Panc1 (cell line): ENCODE data around the gene CYP39A1. TPM values are rescaled to one million over a fixed set of nuclear protein-coding genes. Genes with fewer than 3 reads are reported as not detected.

Experiments
- ATAC-seq: fragments of 200-7000 bp; cut with Tn5 transposase; 2 replicates; pipeline ENCODE4 v1.9.1; 2020; ENCODE audit warnings: mild to moderate bottlenecking, moderate library complexity
- BruUV-seq: library from RNA; stranded (reverse); fragments of 400-500 nt; replicated peaks from 2 replicates; lab custom pipeline; 2021; lab: Mats Ljungman, UMichigan
- CTCF ChIA-PET: fragments of 300-600 bp; sonication (Branson Sonifier 250); formaldehyde crosslinking; loops from one replicate; lab custom pipeline; 2022; ENCODE audit warnings: antibody characterized with exemption; lab: Charles Lee
- POLR2A ChIA-PET: fragments of 300-600 bp; sonication (Branson Sonifier 250); formaldehyde crosslinking; loops from one replicate; lab custom pipeline; 2022; ENCODE audit warnings: antibody characterized with exemption; lab: Charles Lee
- DNase-seq: peaks from one replicate; pipeline ENCODE4 v3.0.0-alpha.2; 2010; ENCODE audit warnings: low read depth, low spot score
- H3K27ac ChIP-seq: 2 replicates; pipeline ENCODE4 v1.5.1; 2011; ENCODE audit warnings: mild to moderate bottlenecking, low read length, inconsistent platforms
- H3K27me3 ChIP-seq: fragments of 200-500 bp; sonication (Bioruptor generic); 2 replicates; pipeline ENCODE4 v1.6.0; 2014; ENCODE audit warnings: low read length, inconsistent platforms; ENCODE audit not compliant: control insufficient read depth, insufficient read depth
- H3K36me3 ChIP-seq: fragments of 200-500 bp; sonication (Bioruptor generic); 2 replicates; pipeline ENCODE4 v1.5.1; 2014; ENCODE audit warnings: inconsistent platforms, mild to moderate bottlenecking, low read length, moderate library complexity; ENCODE audit not compliant: control insufficient read depth, insufficient read depth
- H3K4me1 ChIP-seq: 2 replicates; pipeline ENCODE4 v1.5.1; 2011; ENCODE audit warnings: inconsistent platforms, mild to moderate bottlenecking, low read length, moderate library complexity; ENCODE audit not compliant: control insufficient read depth, insufficient read depth
- H3K4me3 ChIP-seq, 2 experiments: 2 replicates each; pipeline ENCODE4 v1.5.1; 2011 to 2012; ENCODE audit warnings: low read depth in 2 of 2, low read length in 2 of 2, mild to moderate bottlenecking in 2 of 2, inconsistent platforms in 1 of 2, moderate library complexity in 1 of 2
- H3K9me3 ChIP-seq: fragments of 200-500 bp; sonication (Bioruptor generic); 2 replicates; pipeline ENCODE4 v1.5.1; 2014; ENCODE audit warnings: low read depth, mild to moderate bottlenecking, inconsistent platforms, low read length, moderate library complexity; ENCODE audit not compliant: control insufficient read depth, insufficient read depth
- POLR2AphosphoS5 ChIP-seq: IDR thresholded peaks from 2 replicates; pipeline ENCODE4 v1.6.1; 2012; ENCODE audit warnings: mild to moderate bottlenecking, low read depth, low read length, moderate library complexity
- TCF7L2 ChIP-seq: IDR thresholded peaks from 2 replicates; pipeline ENCODE4 v1.6.1; 2011; ENCODE audit warnings: mild to moderate bottlenecking, low read depth, low read length, inconsistent platforms
- in situ Hi-C: cut with HindIII; loops from 2 replicates; pipeline ENCODE4 v1.10.0; 2016; ENCODE audit warnings: low sequenced_read_pairs, low pct_unique_long_range_greater_than_20kb
- intact Hi-C: fragments of 100-400 bp; cut with micrococcal nuclease; formaldehyde crosslinking; loops from one replicate; pipeline ENCODE4 v1.10.0; 2022; ENCODE audit not compliant: unreplicated experiment
- total RNA-seq: library from RNA; stranded (reverse); gene quantifications from one replicate; pipeline ENCODE4 v1.2.1, GENCODE V29; 2021; ENCODE audit not compliant: unreplicated experiment
- TF ChIP-seq, protein P1 (sequence below), 2 experiments: IDR thresholded peaks; 2 replicates each; pipeline ENCODE4 v1.6.1; 2011 to 2012; ENCODE audit warnings: low read depth in 2 of 2, control low read depth in 1 of 2, low read length in 1 of 2, mild to moderate bottlenecking in 1 of 2, moderate library complexity in 1 of 2; ENCODE audit not compliant: insufficient read depth in 1 of 2
- TF ChIP-seq, protein P2 (sequence below): fragments of 450-650 bp; IDR thresholded peaks from 2 replicates; pipeline ENCODE4 v1.5.1; 2017; ENCODE audit warnings: mild to moderate bottlenecking

The CYP39A1 gene
- total RNA-seq, 1 experiment from 2014 or later: 0.72 TPM

DNA sequence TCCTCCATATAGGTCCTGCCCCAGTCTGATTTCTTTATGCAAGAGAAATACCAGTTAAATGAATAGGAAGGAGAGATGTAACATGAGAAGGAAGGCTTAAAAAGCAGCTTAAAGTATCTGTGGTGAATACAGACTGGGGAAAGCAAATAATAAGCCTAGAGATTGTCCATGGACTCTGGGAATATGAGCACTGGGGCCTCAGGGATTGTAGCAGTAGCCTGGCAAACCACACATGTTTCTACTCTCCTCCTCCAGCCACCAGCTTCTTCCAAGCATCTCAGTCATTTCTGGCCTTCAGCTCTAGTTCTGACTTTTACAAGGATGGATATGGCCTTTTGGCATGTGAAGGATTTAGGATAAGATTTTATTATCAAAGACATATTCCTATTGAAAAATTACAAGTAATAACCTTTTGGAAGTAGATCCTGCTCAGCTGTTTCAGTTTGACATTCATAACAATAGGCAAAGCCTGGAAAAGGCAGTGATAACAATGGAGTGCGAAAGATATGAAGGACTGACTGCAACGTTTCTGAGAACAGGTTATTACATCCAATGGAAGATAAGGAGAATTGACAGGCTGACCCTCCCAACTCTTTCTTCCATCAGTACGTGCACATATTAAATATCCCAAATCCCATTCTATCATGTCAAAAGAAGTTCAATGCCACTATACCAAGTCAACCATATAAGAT is 41.6 kb downstream of the CYP39A1 start:
- ChIA-PET POLR2A (no interaction called here), CTCF (interaction anchor here (1.0 kb wide), 1 partner anchor 1783 kb away, joined by 3 read pairs; no protein-coding TSS in a partner anchor)
- intact Hi-C loops: no loop called here
- ATAC-seq (no peak), DNase-seq (no peak)
- Histone ChIP-seq H3K4me3 (no peak overlapping the region), H3K27me3 (no peaks in the 10 kb centered on the region), H3K4me1 (no peaks in the 10 kb centered on the region), H3K36me3 (no peaks in the 10 kb centered on the region), H3K9me3 (no peaks in the 10 kb centered on the region), H3K27ac (no peak overlapping the region)
- in situ Hi-C loops: no loop called here
- TF ChIP-seq TCF7L2: no peak
- no TSS peak for BruUV-seq

DNA sequence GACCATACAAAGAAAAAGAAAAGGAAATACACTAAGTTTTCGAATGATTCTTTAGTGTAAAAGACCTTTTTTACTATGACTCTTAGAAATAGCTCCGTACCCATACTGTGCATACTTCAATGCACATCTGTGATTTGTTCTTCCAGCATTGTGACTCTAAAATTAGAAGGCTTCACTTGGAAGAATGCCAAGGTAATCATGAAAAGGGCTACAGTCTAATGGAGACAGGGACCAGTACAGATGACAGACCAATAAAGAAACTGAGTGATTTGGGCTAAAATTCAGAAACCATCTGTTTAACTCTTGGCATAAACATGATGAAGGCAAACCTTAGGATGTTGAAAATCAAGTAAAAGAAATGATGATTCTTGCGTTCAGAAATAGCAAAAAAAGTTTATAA is 46.3 kb downstream of the CYP39A1 start:
- DNase-seq: no peak
- POLR2A ChIA-PET: no interaction called here

DNA sequence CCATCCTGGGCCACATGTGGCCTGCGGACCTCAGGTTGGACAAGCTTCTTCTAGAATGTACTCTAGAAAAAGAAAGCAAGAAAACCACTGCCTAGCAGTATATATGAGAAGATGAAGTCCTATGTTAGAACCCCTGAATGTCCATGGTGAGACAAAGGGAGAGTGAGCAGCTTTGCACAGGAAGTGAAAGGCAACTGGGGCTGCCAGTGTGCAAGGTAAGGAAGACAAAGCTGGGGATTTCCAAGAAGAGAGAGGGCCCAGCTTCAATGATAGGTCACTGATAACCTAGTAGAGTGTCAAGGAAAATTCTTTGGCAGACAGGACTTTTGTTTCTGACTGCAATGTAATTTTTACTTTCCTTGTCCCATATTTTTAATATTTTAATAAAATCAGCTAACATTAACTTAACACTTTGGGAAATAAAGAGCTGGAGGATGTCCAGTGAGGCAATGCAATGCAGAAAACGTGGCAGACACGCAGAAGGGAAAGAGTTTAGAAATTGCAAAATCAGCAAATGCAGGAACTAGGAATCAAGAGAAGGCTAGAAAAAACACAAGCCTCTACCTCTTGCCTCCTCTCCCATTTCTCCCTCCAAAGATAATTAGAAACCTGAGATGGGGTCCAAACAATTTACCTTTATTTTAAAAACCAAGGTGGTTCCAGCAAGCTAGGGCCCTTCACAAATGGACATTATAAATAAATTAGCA is 47.4 kb downstream of the CYP39A1 start:
- DNase-seq (no peak), ATAC-seq (no peak)

More for the DNA sequence above, 46.3 kb downstream of the CYP39A1 start:
- H3K36me3 ChIP-seq: no peaks in the 10 kb centered on the region
- no peak for ATAC-seq
- in situ Hi-C loops: no loop called here
- no peaks in the 10 kb centered on the region for H3K27me3 ChIP-seq
- no peak overlapping the region for H3K27ac ChIP-seq
- CTCF ChIA-PET: no interaction called here
- H3K9me3 ChIP-seq: no peaks in the 10 kb centered on the region
- no TSS peak for BruUV-seq
- H3K4me3 ChIP-seq: no peak overlapping the region
- no peaks in the 10 kb centered on the region for H3K4me1 ChIP-seq
- no peak for TF ChIP-seq TCF7L2
- TF ChIP-seq, protein P1, sequence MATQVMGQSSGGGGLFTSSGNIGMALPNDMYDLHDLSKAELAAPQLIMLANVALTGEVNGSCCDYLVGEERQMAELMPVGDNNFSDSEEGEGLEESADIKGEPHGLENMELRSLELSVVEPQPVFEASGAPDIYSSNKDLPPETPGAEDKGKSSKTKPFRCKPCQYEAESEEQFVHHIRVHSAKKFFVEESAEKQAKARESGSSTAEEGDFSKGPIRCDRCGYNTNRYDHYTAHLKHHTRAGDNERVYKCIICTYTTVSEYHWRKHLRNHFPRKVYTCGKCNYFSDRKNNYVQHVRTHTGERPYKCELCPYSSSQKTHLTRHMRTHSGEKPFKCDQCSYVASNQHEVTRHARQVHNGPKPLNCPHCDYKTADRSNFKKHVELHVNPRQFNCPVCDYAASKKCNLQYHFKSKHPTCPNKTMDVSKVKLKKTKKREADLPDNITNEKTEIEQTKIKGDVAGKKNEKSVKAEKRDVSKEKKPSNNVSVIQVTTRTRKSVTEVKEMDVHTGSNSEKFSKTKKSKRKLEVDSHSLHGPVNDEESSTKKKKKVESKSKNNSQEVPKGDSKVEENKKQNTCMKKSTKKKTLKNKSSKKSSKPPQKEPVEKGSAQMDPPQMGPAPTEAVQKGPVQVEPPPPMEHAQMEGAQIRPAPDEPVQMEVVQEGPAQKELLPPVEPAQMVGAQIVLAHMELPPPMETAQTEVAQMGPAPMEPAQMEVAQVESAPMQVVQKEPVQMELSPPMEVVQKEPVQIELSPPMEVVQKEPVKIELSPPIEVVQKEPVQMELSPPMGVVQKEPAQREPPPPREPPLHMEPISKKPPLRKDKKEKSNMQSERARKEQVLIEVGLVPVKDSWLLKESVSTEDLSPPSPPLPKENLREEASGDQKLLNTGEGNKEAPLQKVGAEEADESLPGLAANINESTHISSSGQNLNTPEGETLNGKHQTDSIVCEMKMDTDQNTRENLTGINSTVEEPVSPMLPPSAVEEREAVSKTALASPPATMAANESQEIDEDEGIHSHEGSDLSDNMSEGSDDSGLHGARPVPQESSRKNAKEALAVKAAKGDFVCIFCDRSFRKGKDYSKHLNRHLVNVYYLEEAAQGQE (IDR thresholded peaks at IDR 0.05; ENCODE audit: insufficient read depth in 1 of 2, low read depth in 2 of 2, low read length in 1 of 2): no peak
- intact Hi-C loops: no loop called here

More for the DNA sequence above, 47.4 kb downstream of the CYP39A1 start:
- H3K4me3 ChIP-seq: no peak overlapping the region
- H3K27me3 ChIP-seq: no peaks in the 10 kb centered on the region; the same call in 1 of the 2 replicates
- no peaks in the 10 kb centered on the region for H3K9me3 ChIP-seq
- ChIA-PET CTCF (interaction anchor here (0.6 kb wide), 1 partner anchor 235 kb away, joined by 3 read pairs; no protein-coding TSS in a partner anchor), POLR2A (no interaction called here)
- H3K27ac ChIP-seq: no peak overlapping the region
- intact Hi-C loops: no loop called here
- in situ Hi-C loops: no loop called here
- H3K4me1 ChIP-seq: no peaks in the 10 kb centered on the region
- TF ChIP-seq POLR2AphosphoS5: no peak
- TF ChIP-seq, protein P2, sequence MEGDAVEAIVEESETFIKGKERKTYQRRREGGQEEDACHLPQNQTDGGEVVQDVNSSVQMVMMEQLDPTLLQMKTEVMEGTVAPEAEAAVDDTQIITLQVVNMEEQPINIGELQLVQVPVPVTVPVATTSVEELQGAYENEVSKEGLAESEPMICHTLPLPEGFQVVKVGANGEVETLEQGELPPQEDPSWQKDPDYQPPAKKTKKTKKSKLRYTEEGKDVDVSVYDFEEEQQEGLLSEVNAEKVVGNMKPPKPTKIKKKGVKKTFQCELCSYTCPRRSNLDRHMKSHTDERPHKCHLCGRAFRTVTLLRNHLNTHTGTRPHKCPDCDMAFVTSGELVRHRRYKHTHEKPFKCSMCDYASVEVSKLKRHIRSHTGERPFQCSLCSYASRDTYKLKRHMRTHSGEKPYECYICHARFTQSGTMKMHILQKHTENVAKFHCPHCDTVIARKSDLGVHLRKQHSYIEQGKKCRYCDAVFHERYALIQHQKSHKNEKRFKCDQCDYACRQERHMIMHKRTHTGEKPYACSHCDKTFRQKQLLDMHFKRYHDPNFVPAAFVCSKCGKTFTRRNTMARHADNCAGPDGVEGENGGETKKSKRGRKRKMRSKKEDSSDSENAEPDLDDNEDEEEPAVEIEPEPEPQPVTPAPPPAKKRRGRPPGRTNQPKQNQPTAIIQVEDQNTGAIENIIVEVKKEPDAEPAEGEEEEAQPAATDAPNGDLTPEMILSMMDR: no peak
- no TSS peak for BruUV-seq
- no peaks in the 10 kb centered on the region for H3K36me3 ChIP-seq
